MM.1S (cell line): ENCODE results near the gene ADAMTSL3.

Experiments used
- EZH2 ChIP-seq: fragments of 300-600 bp; sonication (generic); optimal IDR thresholded peaks from 2 replicates; pipeline ENCODE3; 2017; ENCODE audit warnings: low read depth, mild to moderate bottlenecking, antibody characterized with exemption, low read length, mixed read lengths
- EZH2phosphoT487 ChIP-seq: fragments of 300-600 bp; sonication (generic); IDR thresholded peaks from 2 replicates; pipeline ENCODE4 v1.6.1; 2018; ENCODE audit warnings: antibody characterized with exemption, low read length
- TF ChIP-seq, protein P1 (sequence below): fragments of 300-600 bp; sonication (generic); IDR thresholded peaks from 2 replicates; pipeline ENCODE4 v1.5.1; 2016; ENCODE audit warnings: antibody characterized with exemption, low read length, mixed read lengths

DNA sequence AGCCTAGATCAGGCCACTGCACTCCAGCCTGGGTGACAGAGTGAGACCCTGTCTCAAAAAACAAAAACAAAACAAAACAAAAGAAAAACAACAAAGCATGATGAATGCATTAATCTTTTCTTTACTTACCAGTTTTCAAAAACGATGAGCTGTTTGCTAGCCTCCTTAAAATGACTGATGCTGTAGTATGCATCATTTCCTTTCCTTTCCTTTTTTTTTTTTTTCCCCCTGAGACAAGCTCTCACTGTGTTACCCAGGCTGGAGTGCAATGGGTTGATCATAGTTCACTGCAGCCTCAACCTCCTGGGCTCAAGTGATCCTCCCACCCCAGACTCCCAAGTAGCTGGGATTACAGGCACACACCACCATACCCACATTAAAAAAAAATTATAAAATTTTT lies 202.0 kb downstream of the ADAMTSL3 start:
- TF ChIP-seq EZH2 (no peak), EZH2phosphoT487 (no peak)
- TF ChIP-seq, protein P1, sequence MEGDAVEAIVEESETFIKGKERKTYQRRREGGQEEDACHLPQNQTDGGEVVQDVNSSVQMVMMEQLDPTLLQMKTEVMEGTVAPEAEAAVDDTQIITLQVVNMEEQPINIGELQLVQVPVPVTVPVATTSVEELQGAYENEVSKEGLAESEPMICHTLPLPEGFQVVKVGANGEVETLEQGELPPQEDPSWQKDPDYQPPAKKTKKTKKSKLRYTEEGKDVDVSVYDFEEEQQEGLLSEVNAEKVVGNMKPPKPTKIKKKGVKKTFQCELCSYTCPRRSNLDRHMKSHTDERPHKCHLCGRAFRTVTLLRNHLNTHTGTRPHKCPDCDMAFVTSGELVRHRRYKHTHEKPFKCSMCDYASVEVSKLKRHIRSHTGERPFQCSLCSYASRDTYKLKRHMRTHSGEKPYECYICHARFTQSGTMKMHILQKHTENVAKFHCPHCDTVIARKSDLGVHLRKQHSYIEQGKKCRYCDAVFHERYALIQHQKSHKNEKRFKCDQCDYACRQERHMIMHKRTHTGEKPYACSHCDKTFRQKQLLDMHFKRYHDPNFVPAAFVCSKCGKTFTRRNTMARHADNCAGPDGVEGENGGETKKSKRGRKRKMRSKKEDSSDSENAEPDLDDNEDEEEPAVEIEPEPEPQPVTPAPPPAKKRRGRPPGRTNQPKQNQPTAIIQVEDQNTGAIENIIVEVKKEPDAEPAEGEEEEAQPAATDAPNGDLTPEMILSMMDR = no peak
